ENCODE measurements around the gene YAF2. TPM values are rescaled to one million over a fixed set of nuclear protein-coding genes. Genes with fewer than 3 reads are reported as not detected.

Gene YAF2
- total and polyA plus RNA-seq, 2 of the 13 experiments (the other 11 are each of a cell fraction or from before 2014, with no cell fraction given), result 8.4 to 11.7 TPM

- TF ChIP-seq CERS6 (CRISPR knock-in tag; IDR thresholded peaks at IDR 0.05) (no peak), ZNF672 (CRISPR knock-in tag; IDR thresholded peaks at IDR 0.05) (no peak), CHD2 (IDR thresholded peaks at IDR 0.05; ENCODE audit: low read depth, low read length) (no peak), PRDM10 (CRISPR knock-in tag; IDR thresholded peaks at IDR 0.05; ENCODE audit: low read depth) (no peak), U2AF2 (IDR thresholded peaks at IDR 0.05; ENCODE audit: low read depth, low read length) (no peak), CEBPB (IDR thresholded peaks at IDR 0.05; ENCODE audit: borderline replicate concordance, low read depth, low read length) (no peak), SAFB2 (CRISPR knock-in tag; IDR thresholded peaks at IDR 0.05; ENCODE audit: borderline replicate concordance, low read depth) (0 out of 2 replicates have a peak, but pooled peaks have one; percentile 38), IRF2 (CRISPR knock-in tag; IDR thresholded peaks at IDR 0.05) (peak; percentile 41; the same call in 1 of the 2 replicates), HNRNPK (IDR thresholded peaks at IDR 0.05; ENCODE audit: low read depth, low read length, poor library complexity, severe bottlenecking) (no peak), AGO1 (IDR thresholded peaks at IDR 0.05; ENCODE audit: low read depth, low read length, poor library complexity, severe bottlenecking) (no peak), JARID2 (CRISPR knock-in tag; IDR thresholded peaks at IDR 0.05; ENCODE audit: insufficient replicate concordance) (no peak), ZBTB37 (CRISPR knock-in tag; IDR thresholded peaks at IDR 0.05) (no peak), THAP11 (CRISPR knock-in tag; IDR thresholded peaks at IDR 0.05) (0 out of 2 replicates have a peak, but pooled peaks have one; percentile 31), MNT (IDR thresholded peaks at IDR 0.05) (no peak), ARID2 (CRISPR knock-in tag; IDR thresholded peaks at IDR 0.05; ENCODE audit: borderline replicate concordance) (no peak), ZMAT5 (CRISPR knock-in tag; IDR thresholded peaks at IDR 0.05; ENCODE audit: borderline replicate concordance, low read depth) (no peak), MTA3 (CRISPR knock-in tag; IDR thresholded peaks at IDR 0.05) (no peak), NFIC (IDR thresholded peaks at IDR 0.05; ENCODE audit: low read length) (no peak), BRD4 (CRISPR knock-in tag; IDR thresholded peaks at IDR 0.05) (no peak), ATAD3A (CRISPR knock-in tag; IDR thresholded peaks at IDR 0.05) (no peak), ATF3 (CRISPR knock-in tag; IDR thresholded peaks at IDR 0.05) (no peak)
These were observed 796 bp downstream of the YAF2 start (continued) for GRCh38 chr12:42237052-42237852.

Measured in HepG2 (cell line).